Gastroesophageal sphincter (tissue), 3 donors: ENCODE measurements around the gene MSANTD4.

ENCODE experiments used
- EP300 ChIP-seq: sonication (generic); formaldehyde crosslinking; IDR thresholded peaks from one replicate; pipeline ENCODE4 v1.6.1; 2017; ENCODE audit warnings: antibody characterized with exemption, mild to moderate bottlenecking
- POLR2AphosphoS5 ChIP-seq: sonication (generic); formaldehyde crosslinking; IDR thresholded peaks from one replicate; pipeline ENCODE4 v1.6.1; 2017; ENCODE audit warnings: antibody characterized with exemption
- TF ChIP-seq, protein P1 (sequence below), 4 experiments: fragments of 200-600 bp in 2 of 4; fragments of 450-650 bp in 2 of 4; sonication (generic) in 1 of 4; IDR thresholded peaks; one replicate each; pipeline ENCODE4 v1.5.1; 2017 to 2019; ENCODE audit warnings: antibody characterized with exemption in 4 of 4, mild to moderate bottlenecking in 2 of 4, moderate library complexity in 2 of 4

DNA sequence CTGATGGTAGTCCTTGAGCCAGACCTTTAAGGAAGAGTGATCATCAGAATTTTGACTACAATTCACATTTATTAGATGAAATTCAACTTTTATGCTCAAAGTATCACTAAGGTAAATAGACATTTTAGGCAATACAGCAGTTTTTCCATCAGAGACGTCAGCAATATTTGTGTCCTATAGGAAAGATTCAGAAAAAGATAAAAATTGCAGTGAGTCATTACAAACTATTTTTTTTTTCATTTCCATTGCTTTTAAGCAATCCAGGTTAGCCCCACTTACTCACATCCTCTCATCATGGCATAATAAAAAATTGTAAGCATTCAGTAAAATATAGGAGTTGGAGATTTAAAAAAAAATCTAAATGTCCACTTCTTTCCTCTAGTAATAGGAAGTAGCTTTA, 46.9 kb downstream of the MSANTD4 start:
- TF ChIP-seq POLR2AphosphoS5 = no peak
- no peak for TF ChIP-seq EP300
- TF ChIP-seq, protein P1, sequence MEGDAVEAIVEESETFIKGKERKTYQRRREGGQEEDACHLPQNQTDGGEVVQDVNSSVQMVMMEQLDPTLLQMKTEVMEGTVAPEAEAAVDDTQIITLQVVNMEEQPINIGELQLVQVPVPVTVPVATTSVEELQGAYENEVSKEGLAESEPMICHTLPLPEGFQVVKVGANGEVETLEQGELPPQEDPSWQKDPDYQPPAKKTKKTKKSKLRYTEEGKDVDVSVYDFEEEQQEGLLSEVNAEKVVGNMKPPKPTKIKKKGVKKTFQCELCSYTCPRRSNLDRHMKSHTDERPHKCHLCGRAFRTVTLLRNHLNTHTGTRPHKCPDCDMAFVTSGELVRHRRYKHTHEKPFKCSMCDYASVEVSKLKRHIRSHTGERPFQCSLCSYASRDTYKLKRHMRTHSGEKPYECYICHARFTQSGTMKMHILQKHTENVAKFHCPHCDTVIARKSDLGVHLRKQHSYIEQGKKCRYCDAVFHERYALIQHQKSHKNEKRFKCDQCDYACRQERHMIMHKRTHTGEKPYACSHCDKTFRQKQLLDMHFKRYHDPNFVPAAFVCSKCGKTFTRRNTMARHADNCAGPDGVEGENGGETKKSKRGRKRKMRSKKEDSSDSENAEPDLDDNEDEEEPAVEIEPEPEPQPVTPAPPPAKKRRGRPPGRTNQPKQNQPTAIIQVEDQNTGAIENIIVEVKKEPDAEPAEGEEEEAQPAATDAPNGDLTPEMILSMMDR (IDR thresholded peaks at IDR 0.05) = no peak
